NCI-H2196 (cell line): ENCODE measurements around the gene DIS3L2.
"Not testable (repeated sequence)": the region's sequence is repeated elsewhere in the genome, so short reads cannot be mapped to it uniquely, and the experiment has no call there.

Experiments
- DNase-seq: peaks from one replicate; lab custom pipeline; 2025; ENCODE audit not compliant: unreplicated experiment; lab: John Stamatoyannopoulos, UW

DIS3L2 gene

DNA sequence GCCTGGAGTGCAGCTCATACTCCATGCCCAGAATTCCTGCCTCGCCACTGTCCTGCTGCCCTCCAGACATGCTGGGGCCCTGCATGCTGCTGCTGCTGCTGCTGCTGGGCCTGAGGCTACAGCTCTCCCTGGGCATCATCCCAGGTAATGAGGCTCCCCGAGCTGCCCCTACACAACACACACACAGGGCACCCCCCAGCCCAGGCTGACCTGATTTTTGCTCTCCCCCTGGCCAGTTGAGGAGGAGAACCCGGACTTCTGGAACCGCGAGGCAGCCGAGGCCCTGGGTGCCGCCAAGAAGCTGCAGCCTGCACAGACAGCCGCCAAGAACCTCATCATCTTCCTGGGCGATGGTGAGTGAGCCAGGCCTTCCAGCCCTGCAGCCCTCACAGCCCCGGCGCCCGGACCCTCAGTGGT is 417.2 kb downstream of the DIS3L2 start, which contains the start of gene ALPP:
TSS of gene ALPP (plus strand) at position 17 of the 417 bp plus-strand sequence. CDS start at position 69, 52 bp downstream.
- DNase-seq: not testable (repeated sequence)

DNA sequence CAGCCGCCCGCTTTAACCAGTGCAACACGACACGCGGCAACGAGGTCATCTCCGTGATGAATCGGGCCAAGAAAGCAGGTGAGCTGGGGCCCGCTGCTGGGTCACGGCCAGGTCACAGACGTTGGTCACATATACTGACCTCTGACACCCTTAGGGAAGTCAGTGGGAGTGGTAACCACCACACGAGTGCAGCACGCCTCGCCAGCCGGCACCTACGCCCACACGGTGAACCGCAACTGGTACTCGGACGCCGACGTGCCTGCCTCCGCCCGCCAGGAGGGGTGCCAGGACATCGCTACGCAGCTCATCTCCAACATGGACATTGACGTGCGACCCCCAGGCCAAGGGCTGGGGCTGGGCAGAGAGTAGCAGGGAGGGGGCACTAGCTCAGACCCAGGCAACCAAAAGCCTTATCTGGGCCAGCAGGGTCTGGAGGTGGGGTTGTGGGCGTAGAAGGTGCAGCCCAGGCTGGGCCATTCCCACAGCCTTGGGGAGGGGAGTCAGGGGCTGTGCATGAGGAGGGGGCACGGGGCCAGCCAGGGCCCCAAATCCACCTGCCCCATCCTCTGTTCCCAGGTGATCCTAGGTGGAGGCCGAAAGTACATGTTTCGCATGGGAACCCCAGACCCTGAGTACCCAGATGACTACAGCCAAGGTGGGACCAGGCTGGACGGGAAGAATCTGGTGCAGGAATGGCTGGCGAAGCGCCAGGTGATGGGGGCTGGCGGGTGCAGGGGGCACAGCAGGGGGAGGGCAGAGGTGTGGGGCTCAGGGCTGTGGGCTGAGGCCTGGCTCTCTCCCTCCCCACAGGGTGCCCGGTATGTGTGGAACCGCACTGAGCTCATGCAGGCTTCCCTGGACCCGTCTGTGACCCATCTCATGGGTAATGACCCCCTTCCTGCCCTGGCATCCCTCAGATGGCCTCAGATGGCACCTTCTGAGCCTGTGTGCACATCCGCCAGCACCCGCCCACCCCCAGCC is 418.4 kb downstream of the DIS3L2 start:
- not testable (repeated sequence) for DNase-seq

DNA sequence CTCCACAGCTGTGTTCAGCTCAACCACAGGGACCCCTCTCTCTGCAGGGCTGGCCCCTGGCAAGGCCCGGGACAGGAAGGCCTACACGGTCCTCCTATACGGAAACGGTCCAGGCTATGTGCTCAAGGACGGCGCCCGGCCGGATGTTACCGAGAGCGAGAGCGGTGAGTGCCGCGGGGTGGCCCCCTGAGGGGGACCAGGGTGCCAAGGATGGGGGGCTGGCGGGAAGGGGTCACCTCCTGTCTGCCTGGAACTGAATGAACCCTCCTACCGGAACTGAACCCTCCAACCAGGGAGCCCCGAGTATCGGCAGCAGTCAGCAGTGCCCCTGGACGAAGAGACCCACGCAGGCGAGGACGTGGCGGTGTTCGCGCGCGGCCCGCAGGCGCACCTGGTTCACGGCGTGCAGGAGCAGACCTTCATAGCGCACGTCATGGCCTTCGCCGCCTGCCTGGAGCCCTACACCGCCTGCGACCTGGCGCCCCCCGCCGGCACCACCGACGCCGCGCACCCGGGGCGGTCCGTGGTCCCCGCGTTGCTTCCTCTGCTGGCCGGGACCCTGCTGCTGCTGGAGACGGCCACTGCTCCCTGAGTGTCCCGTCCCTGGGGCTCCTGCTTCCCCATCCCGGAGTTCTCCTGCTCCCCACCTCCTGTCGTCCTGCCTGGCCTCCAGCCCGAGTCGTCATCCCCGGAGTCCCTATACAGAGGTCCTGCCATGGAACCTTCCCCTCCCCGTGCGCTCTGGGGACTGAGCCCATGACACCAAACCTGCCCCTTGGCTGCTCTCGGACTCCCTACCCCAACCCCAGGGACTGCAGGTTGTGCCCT is 419.9 kb downstream of the DIS3L2 start:
- not testable (repeated sequence) for DNase-seq

DNA sequence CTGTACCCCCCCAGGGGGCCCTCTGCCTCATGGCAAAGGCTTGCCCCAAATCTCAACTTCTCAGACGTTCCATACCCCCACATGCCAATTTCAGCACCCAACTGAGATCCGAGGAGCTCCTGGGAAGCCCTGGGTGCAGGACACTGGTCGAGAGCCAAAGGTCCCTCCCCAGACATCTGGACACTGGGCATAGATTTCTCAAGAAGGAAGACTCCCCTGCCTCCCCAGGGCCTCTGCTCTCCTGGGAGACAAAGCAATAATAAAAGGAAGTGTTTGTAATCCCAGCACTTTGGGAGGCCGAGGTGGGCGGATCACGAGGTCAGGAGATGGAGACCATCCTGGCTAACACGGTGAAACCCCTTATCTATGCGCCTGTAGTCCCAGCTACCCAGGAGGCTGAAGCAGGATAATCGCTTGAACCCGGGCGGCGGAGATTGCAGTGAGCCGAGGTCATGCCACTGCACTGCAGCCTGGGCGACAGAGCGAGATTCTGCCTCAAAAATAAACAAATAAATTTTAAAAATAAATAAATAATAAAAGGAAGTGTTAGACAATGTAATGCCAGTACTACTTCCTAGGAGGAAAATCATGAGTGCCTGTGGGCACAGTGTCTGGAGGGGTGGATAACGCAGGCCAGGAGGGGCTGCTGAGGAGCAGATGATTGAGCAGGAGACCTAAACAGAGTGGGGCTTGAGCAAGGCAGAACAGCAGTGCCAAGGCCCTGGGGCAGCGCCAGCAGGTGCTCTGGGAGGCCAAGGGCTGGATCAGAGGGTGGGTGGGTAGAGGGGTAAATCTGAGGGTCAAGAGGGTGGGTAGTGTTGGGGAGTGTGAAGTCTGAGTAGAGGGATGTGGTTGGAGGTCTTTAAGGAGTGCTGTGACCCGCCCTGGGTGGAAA is 421.1 kb downstream of the DIS3L2 start:
- DNase-seq: no peak

DNA sequence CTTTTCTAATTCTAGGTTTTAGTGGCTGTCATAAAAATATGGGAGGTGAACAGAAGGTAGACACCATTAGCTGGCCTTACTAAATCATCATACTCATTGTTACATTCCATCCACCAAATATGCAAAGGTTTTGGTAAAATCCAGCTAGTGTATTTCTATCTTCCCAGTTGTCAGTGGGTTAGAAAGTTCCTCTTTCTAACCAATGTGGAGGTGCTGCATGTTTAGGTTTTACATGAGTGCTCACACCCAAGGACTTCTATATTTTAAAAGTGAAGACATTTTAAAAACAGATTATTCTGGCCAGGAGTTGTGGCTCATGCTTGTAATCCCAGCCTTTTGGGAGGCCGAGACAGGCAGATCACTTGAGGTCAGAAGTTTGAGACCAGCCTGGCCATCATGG is 423.0 kb downstream of the DIS3L2 start:
- DNase-seq: no peak

DNA sequence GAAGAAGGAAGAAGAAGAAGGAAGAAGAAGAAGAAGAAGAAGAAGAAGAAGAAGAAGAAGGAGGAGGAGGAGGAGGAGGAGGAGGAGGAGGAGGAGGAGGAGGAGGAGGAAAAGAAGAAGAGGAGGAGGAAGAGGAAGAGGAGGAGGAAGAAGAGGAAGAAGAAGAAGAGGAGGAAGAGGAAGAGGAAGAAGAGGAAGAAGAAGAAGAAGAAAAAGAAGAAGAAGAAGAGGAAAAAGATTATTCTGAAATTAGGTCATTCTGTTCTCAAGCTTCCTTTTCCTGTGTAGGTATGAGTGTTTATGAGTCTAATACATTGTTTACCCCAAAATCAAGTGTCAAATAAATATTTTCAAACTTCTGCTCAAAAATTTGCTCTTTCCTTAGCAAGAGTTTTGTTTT is 423.5 kb downstream of the DIS3L2 start:
- DNase-seq: not testable (repeated sequence)

DNA sequence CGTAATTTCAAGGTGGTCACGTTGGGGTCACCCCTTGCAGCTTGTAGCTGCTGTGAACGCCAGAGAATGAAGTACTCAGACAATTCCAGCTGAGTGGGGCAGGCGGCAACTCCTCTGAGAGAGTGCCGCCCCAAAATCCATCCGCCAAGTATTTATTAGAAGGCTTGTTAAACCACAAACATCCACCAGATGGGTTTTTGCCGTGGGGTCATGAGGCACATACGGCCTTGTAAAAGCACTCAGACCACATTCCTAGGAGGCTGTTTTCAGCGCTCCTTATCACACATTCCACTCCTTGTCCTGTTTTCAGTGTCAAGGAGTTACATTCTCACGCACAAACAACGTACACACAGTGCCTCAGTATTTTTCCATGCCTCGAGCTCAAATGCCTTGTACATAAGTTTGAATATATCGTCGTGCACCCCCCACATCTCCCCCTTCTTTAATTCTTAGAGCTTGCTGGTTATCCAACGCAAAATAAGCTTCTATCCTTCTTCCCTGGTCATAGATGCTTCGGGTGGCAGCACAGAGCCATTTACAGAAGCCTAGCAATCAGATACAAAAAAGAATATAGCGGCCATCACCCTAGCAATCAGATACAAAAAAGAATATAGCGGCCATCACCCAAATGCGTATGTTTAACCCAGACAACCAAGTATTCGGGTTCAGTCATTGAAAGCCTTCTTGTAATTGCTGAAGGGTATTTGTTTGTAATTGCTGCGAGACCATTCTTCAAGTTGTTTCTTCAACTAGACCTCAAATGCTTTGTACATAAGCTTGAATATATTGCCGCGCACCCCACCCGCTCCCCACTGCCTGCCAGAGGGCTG is 424.4 kb downstream of the DIS3L2 start:
- DNase-seq: no peak

DNA sequence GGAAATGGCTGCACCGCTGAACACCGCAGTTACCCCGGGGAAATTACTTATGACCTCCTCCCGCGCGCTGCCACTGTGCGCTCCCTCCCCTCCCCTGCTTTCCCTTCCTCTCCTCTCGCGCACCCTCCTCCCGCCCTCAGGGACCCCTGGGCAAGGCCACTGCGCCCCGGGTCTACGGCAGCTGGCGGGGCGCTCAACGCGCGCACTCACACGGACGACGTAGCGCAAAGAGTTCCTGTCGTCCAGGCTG is 424.9 kb downstream of the DIS3L2 start:
- no peak for DNase-seq
